Measurements from ENCODE around the gene MPPE1.

GRCh38 chr18:11950824-11951223 is 42.7 kb upstream of the MPPE1 start:
- no peak for TF ChIP-seq CTCF (IDR thresholded peaks at IDR 0.05)
- TF ChIP-seq POLR2A (IDR thresholded peaks at IDR 0.05), result no peak

Measured in right lobe of liver (tissue), 4 donors.